ENCODE results near the gene ESRRG. TPM values are rescaled to one million over a fixed set of nuclear protein-coding genes. Genes with fewer than 3 reads are reported as not detected.

Gene ESRRG
- total RNA-seq, 1 donor from 2014 or later = not detected

GRCh38 chr1:216612291-216612690 lies 110.9 kb downstream of the ESRRG start:
- Histone ChIP-seq H3K36me3 (ENCODE audit: control insufficient read depth, insufficient read depth, low read length) (no peaks in the 10 kb centered on the region), H3K27me3 (ENCODE audit: control insufficient read depth, insufficient read depth, low read length) (no peaks in the 10 kb centered on the region), H3K4me3 (ENCODE audit: low read depth, low read length) (no peak overlapping the region)
- no peak for FAIRE-seq
- no peak for TF ChIP-seq CTCF (IDR thresholded peaks at IDR 0.05; ENCODE audit: insufficient read depth, low read length, severe bottlenecking)
- no peak for DNase-seq (ENCODE audit: low read depth)

- TF ChIP-seq CTCF (IDR thresholded peaks at IDR 0.05; ENCODE audit: insufficient read depth, low read length, severe bottlenecking) = no peak
- no peak for FAIRE-seq
- H3K36me3 ChIP-seq (ENCODE audit: control insufficient read depth, insufficient read depth, low read length) = no peaks in the 10 kb centered on the region
Measured at GRCh38 chr1:216607067-216607697, 116.0 kb downstream of the ESRRG start.

GRCh38 chr1:216606047-216606637 lies 117.1 kb downstream of the ESRRG start:
- FAIRE-seq = no peak

More at GRCh38 chr1:216607067-216607697, 116.0 kb downstream of the ESRRG start:
- H3K4me3 ChIP-seq (ENCODE audit: low read depth, low read length) = no peak overlapping the region
- DNase-seq (ENCODE audit: low read depth) = no peak
- H3K27me3 ChIP-seq (ENCODE audit: control insufficient read depth, insufficient read depth, low read length) = no peaks in the 10 kb centered on the region

GRCh38 chr1:216604771-216605170 lies 118.5 kb downstream of the ESRRG start:
- no peak for DNase-seq (ENCODE audit: low read depth)
- Histone ChIP-seq H3K27me3 (ENCODE audit: control insufficient read depth, insufficient read depth, low read length) (no peaks in the 10 kb centered on the region), H3K4me3 (ENCODE audit: low read depth, low read length) (no peak overlapping the region), H3K36me3 (ENCODE audit: control insufficient read depth, insufficient read depth, low read length) (no peaks in the 10 kb centered on the region)
- no peak for TF ChIP-seq CTCF (IDR thresholded peaks at IDR 0.05; ENCODE audit: insufficient read depth, low read length, severe bottlenecking)
- no peak for FAIRE-seq

More at GRCh38 chr1:216606047-216606637, 117.1 kb downstream of the ESRRG start:
- Histone ChIP-seq H3K4me3 (ENCODE audit: low read depth, low read length) (no peak overlapping the region), H3K27me3 (ENCODE audit: control insufficient read depth, insufficient read depth, low read length) (no peaks in the 10 kb centered on the region), H3K36me3 (ENCODE audit: control insufficient read depth, insufficient read depth, low read length) (no peaks in the 10 kb centered on the region)
- TF ChIP-seq CTCF (IDR thresholded peaks at IDR 0.05; ENCODE audit: insufficient read depth, low read length, severe bottlenecking) = no peak
- DNase-seq (ENCODE audit: low read depth) = no peak

GRCh38 chr1:216600730-216601609 lies 122.3 kb downstream of the ESRRG start:
- Histone ChIP-seq H3K36me3 (ENCODE audit: control insufficient read depth, insufficient read depth, low read length) (no peaks in the 10 kb centered on the region), H3K4me3 (ENCODE audit: low read depth, low read length) (peak overlapping the region; percentile 71), H3K27me3 (ENCODE audit: control insufficient read depth, insufficient read depth, low read length) (no peaks in the 10 kb centered on the region)
- FAIRE-seq (peak; percentile 72), DNase-seq (ENCODE audit: low read depth) (peak; percentile 59)
- peak; percentile 72 for TF ChIP-seq CTCF (IDR thresholded peaks at IDR 0.05; ENCODE audit: insufficient read depth, low read length, severe bottlenecking)
